Measurements from ENCODE around the gene LKAAEAR1.
A peak's percentile ranks its signal among the peaks of the same experiment; 100 is the strongest.

The LKAAEAR1 gene

DNA sequence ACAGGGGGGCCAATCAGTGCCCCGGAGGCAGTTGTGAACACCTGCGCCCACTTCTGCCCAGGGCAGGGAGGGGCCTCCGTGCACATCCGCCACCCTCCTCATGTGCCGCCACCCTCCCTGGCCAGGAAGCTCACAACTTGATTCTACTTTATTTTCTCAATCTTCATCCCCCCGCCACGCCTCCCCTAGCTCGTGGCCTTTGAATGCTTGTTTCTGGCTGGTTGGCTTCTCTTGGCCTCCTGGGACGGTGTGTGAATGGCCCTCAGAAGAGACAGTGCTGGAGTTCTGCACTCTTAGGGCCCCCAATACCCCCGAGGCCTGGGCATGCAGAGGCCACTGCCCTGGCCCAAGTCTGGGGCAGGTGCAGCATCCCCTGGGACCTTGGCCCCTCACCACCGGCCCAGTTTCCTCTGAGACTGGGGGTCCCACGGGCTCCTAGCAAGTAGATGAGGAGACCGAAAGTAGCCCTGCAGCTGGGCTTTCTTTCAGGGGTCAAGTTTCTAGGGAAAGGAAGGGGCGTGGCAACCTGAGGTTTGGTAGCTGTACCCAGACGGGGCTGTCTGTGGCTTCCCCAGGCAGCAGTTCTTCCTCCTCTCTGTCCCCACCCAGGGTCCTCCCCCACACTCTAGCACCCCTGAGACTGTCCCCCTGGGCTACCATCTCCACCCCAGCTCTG, 6.2 kb downstream of the LKAAEAR1 start:
- DNase-seq = peak; percentile 57

DNA sequence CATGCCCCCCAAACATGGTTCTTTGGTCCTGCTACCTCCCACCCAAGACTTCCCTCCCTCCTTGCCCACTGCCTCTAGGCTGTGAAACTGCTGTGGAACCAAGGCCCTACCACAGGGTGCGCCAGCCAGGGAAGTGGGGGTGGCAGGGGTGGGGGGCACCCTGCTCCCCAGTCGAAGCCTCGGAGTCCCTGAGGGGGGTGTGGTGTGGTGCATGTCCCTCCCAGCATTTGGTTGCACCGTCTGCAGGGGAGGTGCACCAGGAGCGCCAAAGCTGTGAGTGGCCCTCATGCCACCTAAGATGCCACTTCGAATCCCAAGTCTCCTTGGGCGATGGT, 6.7 kb downstream of the LKAAEAR1 start:
- no peak for DNase-seq

DNA sequence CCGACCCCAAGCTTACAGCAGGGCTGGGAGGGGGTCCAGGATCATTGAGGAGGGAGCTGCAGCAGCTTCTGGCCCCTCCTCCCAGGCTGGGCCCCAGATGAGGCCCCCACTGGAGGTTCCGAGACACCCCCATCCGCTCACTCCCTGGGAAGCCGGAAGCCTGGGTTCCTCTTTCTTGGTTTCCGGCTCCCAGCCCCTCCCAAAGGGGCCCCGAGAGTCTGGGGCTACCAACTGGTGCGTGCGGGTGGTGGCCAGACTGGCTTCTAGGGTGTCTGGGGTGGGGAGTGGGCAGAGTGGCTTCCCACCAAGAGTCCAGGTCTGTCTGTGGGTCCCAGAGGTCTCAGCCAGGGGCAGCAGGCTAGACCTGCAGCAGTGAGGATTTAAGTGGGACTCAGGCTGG, 7.1 kb downstream of the LKAAEAR1 start:
- DNase-seq = peak; percentile 47

DNA sequence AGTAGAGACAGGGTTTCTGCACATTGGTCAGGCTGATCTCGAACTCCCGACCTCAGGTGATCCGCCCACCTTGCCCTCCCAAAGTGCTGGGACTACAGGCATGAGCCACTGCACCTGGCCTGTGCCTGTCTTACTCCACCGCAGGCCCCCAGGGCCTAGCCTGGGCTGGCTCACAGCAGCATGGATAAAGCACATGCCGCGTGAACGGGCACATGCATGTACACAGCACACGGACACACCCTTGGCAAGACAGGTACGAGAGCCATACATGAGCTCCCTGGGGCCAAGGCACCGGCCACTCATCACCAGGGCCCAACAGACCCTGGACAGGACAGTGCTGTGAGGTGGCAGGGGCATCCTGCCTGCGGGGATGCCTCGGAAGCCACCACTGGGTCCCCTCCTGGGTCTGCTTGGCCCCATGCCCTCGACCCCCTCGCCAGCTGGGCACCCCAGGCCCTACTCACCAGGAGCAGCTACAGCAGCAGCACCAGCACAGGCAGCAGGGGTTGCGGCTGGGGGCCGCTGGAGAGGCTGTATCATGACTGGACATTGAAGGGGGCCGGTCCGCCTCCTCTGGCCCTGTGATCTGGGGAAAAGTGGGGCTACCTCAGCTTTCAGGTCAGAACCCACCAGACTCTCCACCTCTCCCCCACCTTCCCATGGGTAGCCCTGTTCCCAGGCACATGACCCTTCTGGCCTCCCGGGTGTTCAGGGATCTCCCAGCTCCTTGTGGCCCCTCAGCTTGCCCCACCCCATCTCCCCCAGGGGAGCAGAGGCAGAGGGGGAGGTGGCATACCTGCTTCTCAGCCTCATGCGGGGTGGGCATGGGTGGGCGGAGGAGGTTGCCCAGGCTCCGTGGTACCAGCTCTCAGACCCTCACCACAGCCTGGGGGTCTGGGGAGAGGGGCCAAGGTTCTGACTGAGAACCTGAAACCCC, 7.9 kb downstream of the LKAAEAR1 start:
- DNase-seq = no peak

DNA sequence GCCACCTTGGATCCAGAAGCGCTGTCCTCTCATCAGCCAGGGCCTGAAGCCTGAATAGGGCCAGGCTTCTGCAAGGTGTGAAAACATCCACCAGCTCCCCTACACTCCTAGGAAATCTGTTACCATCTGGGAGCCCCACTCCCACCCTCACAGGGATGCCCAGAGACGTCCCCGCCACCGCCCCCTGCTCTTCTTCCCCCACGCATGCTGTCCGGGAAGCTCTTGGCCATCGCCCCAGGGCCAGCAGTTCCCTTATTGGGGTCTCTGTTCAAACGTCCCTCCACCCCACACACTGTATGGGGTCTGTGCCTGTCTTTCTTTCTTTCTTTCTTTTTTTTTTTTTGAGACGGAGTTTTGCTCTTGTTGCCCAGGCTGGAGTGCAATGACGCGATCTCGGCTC, 8.6 kb downstream of the LKAAEAR1 start:
- DNase-seq = no peak

DNA sequence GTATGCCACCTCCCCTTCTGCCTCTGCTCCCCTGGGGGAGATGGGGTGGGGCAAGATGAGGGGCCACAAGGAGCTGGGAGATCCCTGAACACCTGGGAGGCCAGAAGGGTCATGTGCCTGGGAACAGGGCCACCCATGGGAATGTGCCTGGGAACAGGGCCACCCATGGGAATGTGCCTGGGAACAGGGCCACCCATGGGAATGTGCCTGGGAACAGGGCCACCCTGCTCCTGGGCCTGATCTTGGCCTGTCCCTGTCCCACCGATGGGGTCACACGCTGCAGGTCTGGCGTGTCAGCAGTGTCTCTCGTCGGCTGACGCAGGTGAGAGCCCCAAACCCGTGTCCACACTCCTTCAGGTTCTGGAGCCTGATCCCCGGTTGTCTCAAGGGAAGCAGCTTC, 9.2 kb downstream of the LKAAEAR1 start:
- no peak for DNase-seq

DNA sequence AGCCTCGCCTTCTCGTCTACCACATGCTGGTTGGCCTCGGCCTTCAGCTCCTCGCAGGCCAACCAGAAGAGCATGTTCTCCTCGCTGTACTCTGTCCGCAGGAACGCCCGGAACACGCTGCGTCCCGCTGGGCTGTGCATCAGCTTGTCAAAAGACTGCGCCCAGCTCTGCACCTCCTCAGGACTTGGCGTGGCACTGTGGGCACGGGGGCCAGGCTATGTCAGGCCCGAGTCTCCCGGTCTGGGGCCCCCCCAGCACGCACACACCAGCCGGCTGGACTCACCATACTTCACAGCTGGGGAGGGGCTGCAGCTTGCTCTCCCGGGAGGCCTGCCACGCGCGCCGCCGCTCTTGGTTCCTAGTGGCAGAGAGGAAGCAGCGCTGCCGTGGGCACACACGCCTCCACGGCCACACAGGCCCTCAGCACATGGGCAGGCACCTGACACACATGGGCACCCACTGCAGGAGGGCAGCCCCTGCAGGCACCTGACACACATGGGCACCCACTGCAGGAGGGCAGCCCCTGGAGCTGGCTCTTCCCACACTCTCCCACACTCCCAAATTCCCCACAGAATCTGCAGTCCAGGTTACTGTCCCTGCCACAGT, 9.9 kb downstream of the LKAAEAR1 start:
- DNase-seq = no peak

DNA sequence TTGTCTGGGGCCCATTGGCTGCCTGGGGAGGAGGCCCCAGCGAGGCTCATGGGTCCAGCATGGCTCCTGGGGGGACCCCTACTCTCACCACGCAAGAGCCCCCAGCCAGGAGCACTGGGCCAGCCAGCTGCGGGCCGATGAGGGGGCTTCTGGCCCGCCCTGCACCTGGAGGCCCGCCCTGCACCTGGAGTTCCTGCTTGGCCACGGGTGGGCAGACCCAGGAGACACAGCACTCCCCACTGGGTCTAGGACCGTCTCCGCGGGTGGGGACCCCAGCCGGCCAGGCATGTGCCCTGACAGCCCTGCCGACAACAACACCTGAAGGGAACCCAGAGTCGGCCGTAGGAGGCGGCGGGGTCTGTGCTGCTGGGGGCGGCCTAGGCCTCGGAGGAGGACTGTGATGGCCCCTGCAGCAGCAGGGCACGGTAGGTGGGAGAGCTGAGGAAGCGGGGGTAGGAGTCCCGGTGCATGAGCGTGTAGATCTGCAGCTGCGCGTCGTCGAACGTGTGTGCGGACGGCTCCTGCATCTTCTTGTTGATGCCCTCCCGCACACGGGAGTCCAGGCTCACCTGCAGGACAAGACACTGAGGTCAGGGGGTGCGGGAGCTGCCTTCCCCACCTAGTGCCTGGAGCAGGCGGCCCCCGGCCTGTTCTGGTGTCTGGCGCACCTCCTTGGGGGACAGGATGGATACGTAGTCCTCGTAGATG, 10.6 kb downstream of the LKAAEAR1 start:
- no peak for DNase-seq

DNA sequence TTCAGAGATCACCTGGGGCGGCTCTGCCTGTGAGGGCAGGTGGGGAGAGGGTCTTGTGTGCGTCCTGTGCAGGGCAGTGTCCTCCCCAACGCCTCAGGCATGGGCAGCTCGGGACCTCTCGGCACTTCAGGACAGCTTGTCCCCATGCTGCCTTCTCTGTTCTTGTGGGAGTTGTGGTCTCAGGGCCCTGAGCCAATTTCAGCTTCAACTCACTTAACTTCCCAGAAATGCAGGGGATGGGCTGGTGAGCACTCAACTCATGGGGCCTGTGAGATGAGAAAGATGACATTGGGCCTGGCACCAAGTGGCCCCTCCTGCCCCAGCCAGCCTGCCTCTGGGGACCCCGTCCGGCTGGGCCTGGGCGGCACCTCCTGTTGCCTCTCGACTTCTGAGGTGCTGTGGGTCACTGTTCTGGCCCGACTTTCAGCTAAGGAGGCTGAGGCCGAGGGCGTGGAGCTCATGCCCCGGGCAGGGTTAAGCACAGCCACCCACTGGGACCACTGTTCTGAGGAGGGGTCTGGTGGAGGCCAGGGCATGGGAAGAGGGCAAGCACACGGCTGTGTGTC, 11.6 kb downstream of the LKAAEAR1 start:
- DNase-seq = no peak

DNA sequence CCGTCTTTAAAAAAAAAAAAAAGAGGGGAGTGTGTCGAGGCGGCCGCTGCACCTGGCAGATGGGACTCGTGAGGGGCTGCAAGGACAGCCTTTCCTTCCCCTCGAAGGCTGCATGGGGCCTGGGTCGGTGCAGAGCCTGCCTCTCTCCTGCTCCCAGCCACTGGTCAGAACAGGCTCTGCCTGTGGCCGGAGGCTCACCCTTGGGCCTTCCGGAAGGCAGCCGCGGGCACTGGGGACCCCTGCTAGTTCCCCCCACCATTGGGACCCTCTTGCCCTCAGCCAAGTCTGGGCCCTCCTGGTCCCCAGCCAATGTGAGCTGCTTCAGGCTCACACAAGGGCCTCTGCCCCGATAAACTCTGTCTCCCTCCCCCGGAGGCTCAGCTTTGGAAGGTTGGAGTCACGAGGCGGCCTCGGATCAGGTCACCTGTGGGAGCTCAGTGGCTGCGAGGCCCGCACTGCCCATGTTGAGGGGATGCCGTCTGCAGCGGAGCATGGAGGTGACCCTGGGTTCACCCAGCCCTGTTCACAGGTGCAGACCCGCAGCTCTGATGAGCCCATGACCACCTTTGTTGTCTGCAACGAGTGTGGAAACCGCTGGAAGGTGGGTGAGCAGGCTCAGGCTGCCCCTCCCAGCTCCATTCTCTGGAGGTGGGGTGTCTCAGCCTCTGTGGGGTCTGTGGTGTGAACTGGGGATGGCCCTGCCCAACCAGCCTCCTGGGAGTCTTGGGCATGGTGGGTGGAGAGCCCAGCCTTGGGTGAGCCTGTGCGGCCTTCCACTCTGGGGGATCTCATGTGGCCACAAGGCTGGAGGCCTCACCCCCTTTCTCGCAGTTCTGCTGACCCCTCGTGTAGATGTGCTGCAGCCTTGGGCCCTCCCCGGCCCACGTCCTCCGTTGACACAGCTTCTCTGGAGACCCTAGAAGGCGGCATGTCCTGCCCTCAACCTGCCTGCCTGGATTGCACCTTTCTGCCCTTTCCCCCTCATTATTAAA, 12.6 kb downstream of the LKAAEAR1 start:
- peak; percentile 28 for DNase-seq

DNA sequence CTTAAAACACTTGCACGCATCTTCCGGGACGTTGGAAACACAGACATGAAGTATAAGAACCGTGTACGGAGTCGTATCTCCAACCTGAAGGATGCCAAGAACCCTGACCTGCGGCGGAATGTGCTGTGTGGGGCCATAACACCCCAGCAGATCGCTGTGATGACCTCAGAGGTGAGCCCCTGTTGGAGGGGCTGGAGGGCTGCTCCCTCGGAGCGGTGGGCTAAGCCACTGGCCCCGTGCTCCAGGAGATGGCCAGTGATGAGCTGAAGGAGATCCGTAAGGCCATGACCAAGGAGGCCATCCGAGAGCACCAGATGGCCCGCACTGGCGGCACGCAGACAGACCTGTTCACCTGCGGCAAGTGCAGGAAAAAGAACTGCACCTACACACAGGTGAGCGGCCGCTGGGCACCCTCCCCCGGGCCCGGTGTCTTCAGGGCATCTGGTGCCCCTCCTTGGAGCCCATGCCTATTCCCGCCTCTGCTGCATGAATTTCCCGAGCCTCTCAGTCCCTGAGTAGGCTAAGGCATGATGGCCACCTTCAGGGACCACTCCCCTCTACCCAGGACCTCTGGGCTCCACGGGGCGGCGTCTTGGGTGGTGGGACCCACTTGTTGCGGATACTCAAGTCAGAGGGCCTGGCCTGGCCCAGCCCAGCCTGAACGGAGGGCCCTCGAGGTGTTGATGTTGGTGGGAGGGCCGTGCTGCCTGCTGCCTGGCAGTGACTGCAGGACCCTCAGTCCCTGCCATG, 13.8 kb downstream of the LKAAEAR1 start:
- no peak for DNase-seq

DNA sequence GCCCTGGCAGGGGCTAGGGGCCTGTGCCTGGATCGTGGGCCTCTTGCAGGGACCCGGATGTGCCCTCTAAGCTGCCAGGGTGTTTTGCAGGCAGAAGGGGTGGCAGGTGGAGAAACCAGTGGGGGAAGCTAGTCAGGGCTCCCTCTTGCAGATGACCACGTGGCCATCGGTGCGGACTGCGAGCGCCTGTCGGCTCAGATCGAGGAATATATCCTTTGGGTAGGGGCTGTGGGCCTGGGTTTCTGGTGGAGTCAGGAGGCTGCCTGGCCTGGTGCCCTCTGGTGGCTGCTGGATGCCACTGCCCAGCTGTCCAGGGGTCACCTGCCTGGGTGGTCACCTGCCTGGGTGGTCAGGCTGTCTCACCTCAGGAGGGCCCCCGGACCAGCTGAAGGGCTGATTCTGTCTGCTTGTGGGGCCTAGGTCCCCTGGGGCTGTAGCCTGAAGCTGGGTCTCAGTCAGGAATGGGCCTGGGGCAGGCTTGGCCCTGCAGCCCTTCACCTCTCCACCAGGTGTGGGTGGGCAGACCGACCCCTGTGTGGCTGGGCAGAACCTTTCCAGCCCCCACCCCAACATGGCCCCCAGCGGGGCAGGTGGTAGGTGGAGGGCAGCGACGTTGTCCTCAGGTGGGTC, 14.5 kb downstream of the LKAAEAR1 start:
- no peak for DNase-seq

DNA sequence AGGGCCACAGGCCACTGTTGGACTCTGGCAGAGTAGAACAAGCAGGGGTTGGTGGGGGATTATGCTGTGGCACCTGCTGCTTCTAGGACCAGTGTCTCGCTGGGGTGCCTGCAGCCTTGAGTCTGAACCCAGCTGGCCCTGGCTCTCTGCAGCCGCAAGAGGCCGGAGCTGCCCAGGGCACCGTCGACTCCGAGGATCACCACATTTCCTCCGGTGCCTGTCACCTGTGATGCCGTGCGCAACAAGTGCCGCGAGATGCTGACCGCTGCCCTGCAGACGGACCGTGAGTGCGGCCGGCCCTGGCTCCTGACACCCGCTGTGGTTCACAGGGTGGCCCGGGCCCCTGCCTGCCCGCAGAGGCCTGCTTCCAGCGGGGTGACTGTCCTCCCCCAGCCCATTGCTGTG, 15.0 kb downstream of the LKAAEAR1 start:
- DNase-seq = no peak

DNA sequence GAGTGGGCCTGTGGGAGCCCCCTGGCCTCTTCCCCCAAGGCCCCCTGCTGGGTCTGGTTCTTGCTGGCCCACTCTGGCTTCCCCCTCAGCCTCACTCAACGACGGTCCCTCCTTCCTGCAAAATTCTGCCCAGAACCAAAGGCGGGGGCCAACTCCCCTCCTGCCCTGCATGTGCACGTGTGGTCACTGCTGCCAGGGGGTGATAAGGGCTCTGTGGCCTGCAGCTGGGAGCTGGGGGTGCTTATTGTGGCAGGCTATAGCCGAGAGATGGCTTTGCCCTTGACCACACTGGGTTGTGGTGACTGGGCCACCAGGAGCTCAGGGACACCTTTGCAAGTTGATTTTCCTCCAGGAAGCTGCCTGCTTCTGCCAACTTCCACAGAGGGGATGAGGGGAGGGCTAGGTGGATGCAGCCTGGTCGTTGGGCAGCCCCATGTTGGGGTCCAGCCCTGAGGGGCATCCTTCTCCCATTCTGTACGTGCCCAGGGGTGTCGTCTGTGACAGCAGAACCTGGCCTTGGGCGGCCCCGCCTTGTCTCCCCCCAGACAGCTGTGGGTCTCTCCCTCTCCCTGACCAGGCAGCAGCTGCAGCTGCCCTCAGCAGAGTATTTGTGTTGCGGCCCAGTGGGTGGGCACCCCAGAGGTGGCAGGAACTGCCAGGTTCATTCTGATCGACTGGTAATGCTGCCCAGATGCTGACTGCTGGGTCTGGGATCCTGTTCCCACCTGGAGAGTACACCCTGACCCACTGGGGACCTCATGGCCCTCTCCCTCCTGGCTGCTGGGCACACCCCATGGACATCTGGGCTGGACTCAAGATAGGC, 15.6 kb downstream of the LKAAEAR1 start:
- DNase-seq = peak; percentile 27

DNA sequence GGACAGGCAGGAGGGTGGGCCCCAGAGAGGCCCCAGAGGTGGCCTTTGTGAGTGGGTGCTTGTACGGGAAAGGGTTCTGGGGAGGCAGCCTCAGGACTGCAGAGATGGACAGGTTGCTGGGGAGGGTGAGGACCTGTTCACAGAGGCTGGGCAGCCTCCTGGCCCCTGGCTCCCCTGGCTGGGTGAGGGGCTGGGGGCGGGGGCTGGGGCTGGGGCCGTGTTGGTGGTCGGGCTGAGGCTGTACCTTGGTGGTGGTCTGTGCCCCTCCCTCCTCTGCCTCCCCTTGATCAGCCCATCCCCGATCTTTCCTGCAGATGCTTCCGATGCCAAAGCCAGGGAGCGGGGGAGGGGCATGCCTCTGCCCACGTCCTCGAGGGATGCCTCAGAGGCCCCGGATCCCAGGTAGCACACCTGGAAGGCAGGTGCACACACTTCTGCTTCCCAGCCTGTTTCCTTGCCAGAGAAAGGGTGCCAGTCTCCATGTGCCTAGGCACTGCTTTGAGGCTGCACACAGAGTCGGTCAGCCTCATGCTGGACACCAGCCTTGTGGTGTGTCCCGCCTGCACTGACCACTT, 16.4 kb downstream of the LKAAEAR1 start:
- DNase-seq = peak; percentile 21

DNA sequence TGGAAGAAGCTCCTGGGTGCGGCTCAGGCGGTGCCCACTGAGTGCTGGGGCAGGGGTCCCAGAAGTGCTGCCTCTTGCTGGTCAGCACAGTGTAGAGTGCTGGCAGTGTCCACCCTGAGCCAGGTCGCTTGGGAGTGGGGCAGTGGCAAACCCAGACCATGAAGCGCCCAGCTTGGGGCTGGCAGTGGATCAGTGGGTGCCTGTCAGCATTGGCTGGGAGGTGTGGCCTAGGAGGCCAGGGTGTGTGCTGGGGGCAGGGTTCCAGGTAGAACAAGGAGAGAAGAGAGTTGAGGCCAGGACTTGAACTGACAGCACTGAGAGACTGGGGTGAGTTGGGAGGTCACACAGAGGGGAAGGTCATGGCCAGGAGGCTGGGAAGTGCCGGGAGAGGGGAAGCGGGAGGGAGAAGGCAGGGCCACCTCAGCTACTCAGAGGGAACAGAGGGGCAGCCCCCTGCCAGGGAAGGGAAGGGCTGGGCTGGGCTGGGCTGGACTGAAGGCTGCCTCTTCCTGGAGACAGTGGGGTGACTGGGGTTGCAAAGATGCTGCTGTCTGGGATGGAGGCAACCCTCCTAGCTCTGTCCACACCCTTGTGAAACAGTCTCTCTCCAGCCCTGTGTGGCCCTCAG, 17.1 kb downstream of the LKAAEAR1 start:
- no peak for DNase-seq

DNA sequence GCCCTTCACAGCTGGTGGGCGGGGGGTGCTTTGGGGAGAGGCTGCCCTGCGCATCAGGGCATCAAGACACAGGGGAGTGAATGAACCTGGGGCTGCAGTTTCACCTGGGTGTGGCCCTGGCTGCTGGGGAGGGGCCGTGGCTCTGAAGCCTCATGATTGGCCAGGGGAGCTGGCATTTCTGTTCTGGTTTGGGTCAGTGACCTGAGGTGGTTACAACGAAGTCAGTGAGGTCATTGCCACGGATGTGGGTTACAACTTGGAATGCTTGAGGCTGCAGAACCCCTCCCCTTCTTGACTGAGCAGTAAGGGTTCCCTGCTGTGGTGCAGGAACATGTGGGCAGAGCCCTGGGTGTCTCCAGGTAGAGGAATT, 18.2 kb downstream of the LKAAEAR1 start:
- no peak for DNase-seq

All from femur (tissue), 1 donor.